GM12801 (cell line): ENCODE measurements around the gene HSD17B14.

Experiments used
- CTCF ChIP-seq: IDR thresholded peaks from one replicate; pipeline ENCODE4 v1.5.1; 2011; ENCODE audit warnings: control low read depth; ENCODE audit not compliant: insufficient read length; ENCODE audit errors: extremely low read depth

Gene HSD17B14

GRCh38 chr19:48836089-48837017 lies at the start of gene HSD17B14:
Gene HSD17B14, minus strand, starts transcription at chr19:48836491. Its CDS starts 80 bp downstream, at chr19:48836411.
- no peak for TF ChIP-seq CTCF

- no peak for TF ChIP-seq CTCF
These were observed 47.4 kb upstream of the HSD17B14 start for GRCh38 chr19:48883726-48884125.

- no peak for TF ChIP-seq CTCF
These were observed 45.7 kb upstream of the HSD17B14 start for GRCh38 chr19:48881741-48882657.

GRCh38 chr19:48879025-48879637 lies 42.8 kb upstream of the HSD17B14 start:
- no peak for TF ChIP-seq CTCF

GRCh38 chr19:48878196-48879024 lies 42.1 kb upstream of the HSD17B14 start:
- no peak for TF ChIP-seq CTCF

GRCh38 chr19:48877855-48878195 lies 41.5 kb upstream of the HSD17B14 start:
- no peak for TF ChIP-seq CTCF
